Osteoblast (primary cell): ENCODE results near the gene MUC21. TPM values are rescaled to one million over a fixed set of nuclear protein-coding genes. Genes with fewer than 3 reads are reported as not detected.
"Not testable (repeated sequence)": the region's sequence is repeated elsewhere in the genome, so short reads cannot be mapped to it uniquely, and the experiment has no call there.

ENCODE experiments used
- DNase-seq: peaks from one replicate; pipeline ENCODE4 v3.0.0; 2011; ENCODE audit warnings: low spot score, mixed read lengths; ENCODE audit not compliant: insufficient read length; ENCODE audit errors: missing footprints
- H2AFZ ChIP-seq: 2 replicates; pipeline ENCODE4 v1.6.0; 2011; ENCODE audit warnings: mild to moderate bottlenecking, low read length
- H3K27ac ChIP-seq: 2 replicates; pipeline ENCODE4 v1.5.1; 2011; ENCODE audit warnings: mild to moderate bottlenecking, low read depth, low read length, moderate library complexity
- H3K27me3 ChIP-seq: 2 replicates; pipeline ENCODE4 v1.6.0; 2012; ENCODE audit warnings: mild to moderate bottlenecking, control low read depth, inconsistent platforms, low read length, moderate library complexity; ENCODE audit not compliant: insufficient read depth
- H3K36me3 ChIP-seq: 2 replicates; pipeline ENCODE4 v1.5.1; 2011; ENCODE audit warnings: mild to moderate bottlenecking, low read length, control low read depth, moderate library complexity; ENCODE audit not compliant: insufficient read depth
- H3K4me1 ChIP-seq: 2 replicates; pipeline ENCODE4 v1.5.1; 2011; ENCODE audit warnings: mild to moderate bottlenecking, low read length, control low read depth, moderate library complexity; ENCODE audit not compliant: insufficient read depth
- H3K4me2 ChIP-seq: 2 replicates; pipeline ENCODE4 v1.6.0; 2011; ENCODE audit warnings: mild to moderate bottlenecking, low read length; ENCODE audit not compliant: insufficient read depth
- H3K4me3 ChIP-seq: fragments of 200-600 bp; sonication (generic); 3 replicates; pipeline ENCODE4 v1.5.1; 2012; ENCODE audit warnings: mild to moderate bottlenecking, low read length, inconsistent platforms; ENCODE audit not compliant: insufficient read depth
- H3K79me2 ChIP-seq: 2 replicates; pipeline ENCODE4 v1.6.0; 2012; ENCODE audit warnings: mild to moderate bottlenecking, low read length, control low read depth, inconsistent platforms; ENCODE audit not compliant: insufficient read depth
- H3K9me3 ChIP-seq: 2 replicates; pipeline ENCODE4 v1.5.1; 2011; ENCODE audit warnings: low read depth, low read length, control low read depth
- H4K20me1 ChIP-seq: 2 replicates; pipeline ENCODE4 v1.6.0; 2012; ENCODE audit warnings: mild to moderate bottlenecking, low read length, control low read depth; ENCODE audit not compliant: insufficient read depth
- CTCF ChIP-seq: IDR thresholded peaks from 2 replicates; pipeline ENCODE4 v1.5.1; 2011; ENCODE audit warnings: mild to moderate bottlenecking, low read depth, low read length, moderate library complexity; ENCODE audit errors: extremely low read depth
- total RNA-seq: library from RNA; depleted of rRNA; stranded (reverse); fragments of >200 nt; gene quantifications from 2 replicates; pipeline ENCODE4 v1.2.3, GENCODE V29; 2012

Gene MUC21
- total RNA-seq, 1 donor: not detected

GRCh38 chr6:31011153-31011552, 27.6 kb downstream of the MUC21 start:
- Histone ChIP-seq H3K4me3 (no peak overlapping the region), H3K27ac (no peak overlapping the region), H3K4me1 (peaks cover 22% of the 10 kb centered on the region), H3K9me3 (no peaks in the 10 kb centered on the region), H3K36me3 (no peaks in the 10 kb centered on the region), H3K4me2 (no peak overlapping the region), H2AFZ (no peak overlapping the region), H4K20me1 (no peaks in the 10 kb centered on the region), H3K79me2 (no peaks in the 10 kb centered on the region), H3K27me3 (peaks cover 3% of the 10 kb centered on the region)
- no peak for TF ChIP-seq CTCF
- DNase-seq: no peak

- H2AFZ ChIP-seq: no peak overlapping the region
- no peak for TF ChIP-seq CTCF
Observed at GRCh38 chr6:31016659-31017299, 33.3 kb downstream of the MUC21 start.

GRCh38 chr6:31017436-31017835, 33.9 kb downstream of the MUC21 start:
- not testable (repeated sequence) for H3K27ac ChIP-seq, DNase-seq, H3K79me2 ChIP-seq, H3K36me3 ChIP-seq, H4K20me1 ChIP-seq, H3K4me3 ChIP-seq, H3K27me3 ChIP-seq, H3K4me1 ChIP-seq, H3K9me3 ChIP-seq, H3K4me2 ChIP-seq, H2AFZ ChIP-seq

More at GRCh38 chr6:31016659-31017299, 33.3 kb downstream of the MUC21 start:
- no peaks in the 10 kb centered on the region for H3K4me1 ChIP-seq
- H4K20me1 ChIP-seq: no peaks in the 10 kb centered on the region
- H3K9me3 ChIP-seq: no peaks in the 10 kb centered on the region
- H3K27ac ChIP-seq: no peak overlapping the region
- no peak overlapping the region for H3K4me3 ChIP-seq
- H3K36me3 ChIP-seq: no peaks in the 10 kb centered on the region
- H3K27me3 ChIP-seq: peaks cover 5% of the 10 kb centered on the region
- H3K4me2 ChIP-seq: no peak overlapping the region
- no peaks in the 10 kb centered on the region for H3K79me2 ChIP-seq
- no peak for DNase-seq

- no peak for DNase-seq
- H3K27me3 ChIP-seq: peaks cover 12% of the 10 kb centered on the region
- TF ChIP-seq CTCF: no peak
- H3K9me3 ChIP-seq: no peaks in the 10 kb centered on the region
- no peaks in the 10 kb centered on the region for H3K79me2 ChIP-seq
- no peak overlapping the region for H3K27ac ChIP-seq
- H3K4me1 ChIP-seq: no peaks in the 10 kb centered on the region
- H4K20me1 ChIP-seq: no peaks in the 10 kb centered on the region
- no peak overlapping the region for H3K4me3 ChIP-seq
- H3K4me2 ChIP-seq: no peak overlapping the region
- no peaks in the 10 kb centered on the region for H3K36me3 ChIP-seq
- H2AFZ ChIP-seq: no peak overlapping the region
Observed at GRCh38 chr6:31020057-31020456, 36.5 kb downstream of the MUC21 start.

GRCh38 chr6:31020631-31021255, 37.2 kb downstream of the MUC21 start:
- DNase-seq, H3K27me3 ChIP-seq, H3K9me3 ChIP-seq, H3K4me1 ChIP-seq, H3K27ac ChIP-seq, H3K36me3 ChIP-seq, H3K4me3 ChIP-seq, H3K79me2 ChIP-seq, H3K4me2 ChIP-seq, H4K20me1 ChIP-seq, H2AFZ ChIP-seq: not testable (repeated sequence)

- not testable (repeated sequence) for H3K9me3 ChIP-seq, H2AFZ ChIP-seq, H3K4me3 ChIP-seq, H3K4me1 ChIP-seq, H3K79me2 ChIP-seq, H3K27me3 ChIP-seq, H4K20me1 ChIP-seq, DNase-seq, H3K36me3 ChIP-seq, H3K4me2 ChIP-seq, H3K27ac ChIP-seq
Observed at GRCh38 chr6:31021705-31022531, 38.4 kb downstream of the MUC21 start.
